Uterus (tissue), 4 donors: Measurements from ENCODE around the gene ZSCAN4. TPM values are rescaled to one million over a fixed set of nuclear protein-coding genes. Genes with fewer than 3 reads are reported as not detected.

Experiments used
- DNase-seq, 2 donors: peaks; one replicate each; pipeline ENCODE4 v3.0.0-alpha.2; 2019 to 2020
- H3K27ac ChIP-seq, 2 donors: fragments of 200-600 bp; sonication (generic); 1 replicate in 1 of 2; 2 replicates in 1 of 2; pipeline ENCODE4 v1.5.1; 2016 to 2018
- H3K27me3 ChIP-seq, 2 donors: fragments of 200-600 bp; sonication (generic); one replicate each; pipeline ENCODE4 v1.5.1; 2018 to 2019; ENCODE audit warnings: control low read depth in 1 of 2
- H3K36me3 ChIP-seq, 2 donors: fragments of 200-600 bp; sonication (generic); one replicate each; pipeline ENCODE4 v1.5.1; 2019; ENCODE audit warnings: control low read depth in 1 of 2
- H3K4me1 ChIP-seq, 2 donors: fragments of 200-600 bp; sonication (generic); one replicate each; pipeline ENCODE4 v1.5.1; 2018 to 2019; ENCODE audit warnings: control low read depth in 1 of 2
- H3K4me3 ChIP-seq, 2 donors: fragments of 200-600 bp; sonication (generic); 1 replicate in 1 of 2; 2 replicates in 1 of 2; pipeline ENCODE4 v1.5.1; 2018 to 2019; ENCODE audit warnings: mild to moderate bottlenecking in 1 of 2
- H3K9me3 ChIP-seq, 2 donors: fragments of 200-600 bp; sonication (generic); one replicate each; pipeline ENCODE4 v1.5.1; 2019; ENCODE audit warnings: control low read depth in 1 of 2
- POLR2A ChIP-seq, 2 donors: fragments of 450-650 bp; IDR thresholded peaks; one replicate each; pipeline ENCODE4 v1.6.1; 2016; ENCODE audit warnings: antibody characterized with exemption in 2 of 2, mild to moderate bottlenecking in 1 of 2, moderate library complexity in 1 of 2
- intact Hi-C: fragments of 100-400 bp; cut with DNase I; formaldehyde crosslinking; loops from one replicate; pipeline ENCODE4 v1.15.1; 2023; ENCODE audit warnings: low total_unique reads
- total RNA-seq, 4 donors: library from RNA; depleted of rRNA in 3 of 4; stranded (reverse); fragments of >200 nt in 3 of 4; gene quantifications; one replicate each; pipeline versions ENCODE4 v1.1.0 to v1.2.4, GENCODE V29; 2014 to 2023
- TF ChIP-seq, protein P1 (sequence below), 4 experiments: fragments of 200-600 bp in 2 of 4; fragments of 450-650 bp in 2 of 4; sonication (generic) in 2 of 4; IDR thresholded peaks; one replicate each; pipeline ENCODE4 v1.5.1; 2016 to 2019; ENCODE audit warnings: antibody characterized with exemption in 4 of 4, mild to moderate bottlenecking in 2 of 4, moderate library complexity in 1 of 4
- donor health status: DM: yes; HTN: yes; CAD: no.

ZSCAN4 gene
- total RNA-seq, 4 donors from 2014 or later = not detected

DNA sequence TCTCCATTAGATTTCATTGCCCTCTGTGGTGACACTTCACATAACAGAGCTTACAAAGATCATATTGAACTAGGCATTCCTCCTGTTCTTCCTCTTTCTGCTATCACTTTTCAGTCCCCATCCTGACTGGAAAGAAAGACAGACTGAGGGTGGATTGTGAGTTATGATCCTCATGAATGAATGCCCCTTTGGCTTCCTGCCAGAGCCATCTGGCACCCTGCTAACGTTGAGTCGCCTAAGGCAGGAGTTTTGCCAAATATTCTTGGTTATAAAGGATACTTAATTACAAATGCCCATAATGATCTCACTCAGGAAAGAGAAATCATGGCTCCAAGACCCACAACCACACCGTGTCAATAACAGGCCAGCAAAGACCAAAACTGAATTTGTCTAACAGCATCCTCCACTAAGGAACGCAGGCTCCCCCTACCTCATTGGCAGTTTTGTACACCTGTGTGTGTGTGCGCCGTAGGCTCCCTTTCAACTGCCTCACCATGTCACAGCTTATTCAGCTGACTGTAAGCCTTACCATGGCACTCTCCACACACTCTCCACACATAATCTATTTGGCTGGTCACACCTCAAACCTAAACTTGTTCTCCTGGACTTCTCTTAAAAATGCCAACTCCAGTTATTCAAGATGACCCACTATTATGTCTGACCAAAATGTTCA, 20.3 kb upstream of the ZSCAN4 start:
- no peak for DNase-seq
- no peaks in the 10 kb centered on the region for H3K36me3 ChIP-seq
- intact Hi-C loops = no loop called here
- H3K27ac ChIP-seq = no peak overlapping the region
- H3K4me1 ChIP-seq = no peaks in the 10 kb centered on the region
- no peaks in the 10 kb centered on the region for H3K27me3 ChIP-seq
- TF ChIP-seq POLR2A (IDR thresholded peaks at IDR 0.05) = no peak
- TF ChIP-seq, protein P1, sequence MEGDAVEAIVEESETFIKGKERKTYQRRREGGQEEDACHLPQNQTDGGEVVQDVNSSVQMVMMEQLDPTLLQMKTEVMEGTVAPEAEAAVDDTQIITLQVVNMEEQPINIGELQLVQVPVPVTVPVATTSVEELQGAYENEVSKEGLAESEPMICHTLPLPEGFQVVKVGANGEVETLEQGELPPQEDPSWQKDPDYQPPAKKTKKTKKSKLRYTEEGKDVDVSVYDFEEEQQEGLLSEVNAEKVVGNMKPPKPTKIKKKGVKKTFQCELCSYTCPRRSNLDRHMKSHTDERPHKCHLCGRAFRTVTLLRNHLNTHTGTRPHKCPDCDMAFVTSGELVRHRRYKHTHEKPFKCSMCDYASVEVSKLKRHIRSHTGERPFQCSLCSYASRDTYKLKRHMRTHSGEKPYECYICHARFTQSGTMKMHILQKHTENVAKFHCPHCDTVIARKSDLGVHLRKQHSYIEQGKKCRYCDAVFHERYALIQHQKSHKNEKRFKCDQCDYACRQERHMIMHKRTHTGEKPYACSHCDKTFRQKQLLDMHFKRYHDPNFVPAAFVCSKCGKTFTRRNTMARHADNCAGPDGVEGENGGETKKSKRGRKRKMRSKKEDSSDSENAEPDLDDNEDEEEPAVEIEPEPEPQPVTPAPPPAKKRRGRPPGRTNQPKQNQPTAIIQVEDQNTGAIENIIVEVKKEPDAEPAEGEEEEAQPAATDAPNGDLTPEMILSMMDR (IDR thresholded peaks at IDR 0.05) = no peak
- no peak overlapping the region for H3K4me3 ChIP-seq
- peaks cover 0 to 15% of the 10 kb centered on the region in 2 donors for H3K9me3 ChIP-seq

DNA sequence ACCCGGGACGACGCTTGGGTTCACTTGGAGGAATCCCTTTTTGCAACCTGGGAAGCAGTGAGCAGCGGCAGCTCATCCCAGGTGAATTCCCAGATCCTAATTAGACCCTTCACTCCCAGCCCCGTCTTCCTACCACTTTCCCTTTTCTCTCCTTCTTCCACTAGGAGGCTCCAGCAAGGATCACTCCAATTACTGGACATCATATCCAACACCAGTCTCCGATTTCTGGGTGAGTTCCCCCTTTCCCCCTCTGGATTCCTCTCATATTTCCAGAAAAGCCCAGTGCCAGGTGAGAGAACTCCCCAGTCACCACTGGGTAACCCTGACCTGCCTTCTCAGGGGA, 17.1 kb upstream of the ZSCAN4 start:
- H3K9me3 ChIP-seq = no peaks in the 10 kb centered on the region
- no peaks in the 10 kb centered on the region for H3K36me3 ChIP-seq
- H3K4me3 ChIP-seq = no peak overlapping the region
- no peak overlapping the region for H3K27ac ChIP-seq
- H3K27me3 ChIP-seq = no peaks in the 10 kb centered on the region
- H3K4me1 ChIP-seq = no peaks in the 10 kb centered on the region
- no peak for TF ChIP-seq POLR2A (IDR thresholded peaks at IDR 0.05)
- TF ChIP-seq, protein P1 (IDR thresholded peaks at IDR 0.05) = no peak
- no peak for DNase-seq
- intact Hi-C loops = no loop called here

DNA sequence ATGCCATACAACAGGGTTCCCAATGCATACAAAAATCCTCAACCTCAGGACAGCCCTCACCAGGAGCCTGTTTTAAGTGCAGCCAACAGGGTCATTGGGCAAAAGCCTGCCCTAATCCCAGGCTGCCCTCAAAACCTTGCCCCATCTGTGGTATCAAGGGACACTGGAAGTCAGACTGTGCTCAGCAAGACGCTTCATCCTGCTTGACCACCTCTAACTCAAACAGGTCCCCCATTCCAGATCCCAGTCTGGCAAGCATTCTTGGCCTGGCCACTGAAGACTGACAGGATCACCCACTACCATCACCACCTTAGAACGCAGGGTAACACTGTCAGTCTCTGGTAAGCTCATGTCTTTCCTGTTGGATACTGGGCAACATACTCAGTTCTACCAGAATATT, 15.0 kb upstream of the ZSCAN4 start:
- TF ChIP-seq POLR2A (IDR thresholded peaks at IDR 0.05) = no peak
- TF ChIP-seq, protein P1 (IDR thresholded peaks at IDR 0.05) = no peak
- no peak for DNase-seq
- no peaks in the 10 kb centered on the region for H3K4me1 ChIP-seq
- H3K27me3 ChIP-seq = no peaks in the 10 kb centered on the region
- H3K36me3 ChIP-seq = no peaks in the 10 kb centered on the region
- H3K27ac ChIP-seq = no peak overlapping the region
- H3K9me3 ChIP-seq = no peaks in the 10 kb centered on the region
- H3K4me3 ChIP-seq = no peak overlapping the region
- intact Hi-C loops = no loop called here

DNA sequence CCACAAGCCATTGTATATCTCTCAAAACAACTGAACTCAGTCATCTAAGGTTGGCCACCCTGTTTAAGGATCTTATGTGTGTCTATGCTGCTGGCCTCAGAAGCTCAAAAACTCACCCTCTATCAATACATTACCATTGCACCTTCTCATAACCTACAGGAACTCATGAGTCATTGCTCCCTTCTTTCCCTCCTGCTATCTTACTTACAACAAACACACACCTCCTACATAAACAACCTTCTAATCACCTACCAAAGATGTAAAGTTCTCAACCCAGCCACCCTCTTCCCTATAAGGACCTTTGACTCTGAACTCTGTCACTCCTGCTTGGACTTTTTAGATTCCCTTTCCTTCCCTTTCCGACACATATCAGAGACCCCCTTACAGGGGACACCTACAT, 13.3 kb upstream of the ZSCAN4 start:
- no peak overlapping the region for H3K27ac ChIP-seq
- TF ChIP-seq, protein P1 (IDR thresholded peaks at IDR 0.05) = no peak
- TF ChIP-seq POLR2A (IDR thresholded peaks at IDR 0.05) = no peak
- no peak overlapping the region for H3K4me3 ChIP-seq
- H3K9me3 ChIP-seq = no peaks in the 10 kb centered on the region
- no peaks in the 10 kb centered on the region for H3K27me3 ChIP-seq
- intact Hi-C loops = no loop called here
- DNase-seq = no peak
- H3K36me3 ChIP-seq = no peaks in the 10 kb centered on the region
- H3K4me1 ChIP-seq = no peaks in the 10 kb centered on the region

DNA sequence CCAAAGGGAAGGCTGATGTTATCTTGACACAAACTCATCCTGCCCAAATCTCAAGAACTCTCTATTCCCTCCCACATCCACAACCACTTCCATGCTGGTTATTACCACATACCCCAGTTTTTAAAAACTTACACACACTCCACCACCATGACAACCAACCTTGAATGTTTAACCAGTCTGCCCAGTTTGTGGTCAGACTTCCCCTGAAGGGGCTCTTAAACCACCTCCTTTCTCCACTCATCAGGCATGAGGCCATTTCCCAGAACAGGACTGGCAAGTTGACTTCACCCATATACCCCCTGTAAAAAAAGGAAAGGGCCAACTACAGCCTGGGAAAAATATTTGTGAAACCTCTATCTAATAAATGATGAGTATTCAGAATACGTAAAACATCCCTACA, 12.4 kb upstream of the ZSCAN4 start:
- intact Hi-C loops = no loop called here

More for the DNA sequence above, 12.4 kb upstream of the ZSCAN4 start:
- H3K9me3 ChIP-seq = no peaks in the 10 kb centered on the region
- TF ChIP-seq, protein P1 (IDR thresholded peaks at IDR 0.05) = no peak
- TF ChIP-seq POLR2A (IDR thresholded peaks at IDR 0.05) = no peak
- H3K27ac ChIP-seq = no peak overlapping the region
- H3K27me3 ChIP-seq = no peaks in the 10 kb centered on the region
- no peak overlapping the region for H3K4me3 ChIP-seq
- no peaks in the 10 kb centered on the region for H3K4me1 ChIP-seq
- no peak for DNase-seq
- no peaks in the 10 kb centered on the region for H3K36me3 ChIP-seq
